ENCODE results near the gene CASQ2.

Gene CASQ2

DNA sequence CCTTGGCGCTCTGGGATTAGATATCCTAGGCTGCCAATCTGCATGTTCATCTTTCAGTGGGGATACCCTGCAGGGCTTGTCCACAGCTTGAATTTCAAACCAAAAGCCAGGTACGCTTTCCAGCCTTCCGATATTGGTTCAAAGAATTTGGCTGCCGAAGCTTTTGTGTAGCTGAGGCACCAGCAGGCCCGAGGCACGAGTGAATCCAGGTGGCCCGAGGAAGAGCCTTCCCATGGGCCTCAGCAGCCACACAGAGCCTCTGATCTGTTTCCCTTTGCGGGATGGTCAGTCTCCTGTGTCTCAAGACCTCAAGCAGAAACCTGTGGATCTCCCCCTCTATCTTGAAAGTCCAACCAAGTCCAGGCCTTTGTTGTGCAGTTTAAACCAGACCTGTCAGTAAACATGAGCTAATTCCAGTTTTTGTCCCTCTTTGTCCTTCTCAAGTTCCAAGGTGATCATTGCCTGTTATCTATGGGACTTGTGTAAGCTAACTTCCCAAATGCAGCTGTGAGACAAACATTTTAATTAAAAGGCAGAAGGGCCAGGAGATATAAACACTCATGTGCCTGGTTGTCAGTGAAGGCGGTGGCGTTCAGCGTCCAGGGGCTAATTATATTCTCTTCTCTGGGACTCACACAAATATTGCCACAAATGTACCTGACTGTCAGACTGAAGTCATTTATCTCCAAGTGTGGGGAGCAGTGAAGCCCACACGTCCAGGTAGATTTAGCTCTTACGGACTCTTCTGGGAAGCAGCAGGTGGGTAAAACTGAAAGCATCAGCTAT is 96.1 kb downstream of the CASQ2 start:
- in situ Hi-C loops (cut with HindIII; ENCODE audit: low pct_unique_long_range_greater_than_20kb, low sequenced_read_pairs), result no loop called here
- no peak for TF ChIP-seq JUND (IDR thresholded peaks at IDR 0.05; ENCODE audit: low read depth)

DNA sequence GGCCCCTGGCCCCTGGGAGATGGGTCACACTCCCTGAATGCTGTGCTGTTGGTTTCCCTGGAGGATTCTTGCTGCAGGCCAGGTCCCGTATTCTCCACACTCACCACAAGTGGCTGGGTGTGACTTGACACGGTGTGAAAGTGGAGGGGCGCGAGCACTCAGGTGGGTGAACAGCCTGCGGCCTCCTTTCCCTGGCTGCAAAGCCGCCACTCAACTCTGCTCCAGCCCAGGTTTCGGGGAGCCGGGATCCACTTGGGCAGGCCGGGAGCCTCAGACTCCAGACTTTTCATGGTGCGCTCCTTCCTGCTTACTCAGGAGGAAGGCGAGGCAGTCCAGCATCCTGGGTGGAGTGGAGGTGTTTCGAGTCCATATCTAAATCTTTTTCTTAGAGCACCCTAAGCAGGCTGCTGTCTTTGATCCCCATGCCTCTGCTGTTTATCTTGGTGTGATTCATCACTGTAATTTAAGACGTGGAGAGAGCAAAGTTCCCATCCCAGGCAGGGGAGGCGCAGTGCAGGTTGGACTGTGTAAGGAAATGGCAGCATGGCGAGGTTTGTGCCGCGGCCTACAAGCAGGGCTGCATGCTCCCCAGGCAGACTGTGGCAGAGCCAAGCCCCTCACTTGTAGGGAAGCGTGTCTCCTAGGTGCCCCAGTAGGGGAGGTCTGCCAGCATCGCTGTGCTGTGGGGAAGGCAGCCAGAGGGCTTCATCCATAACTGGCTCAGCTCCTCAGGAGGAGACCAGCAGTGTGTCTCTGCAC is 97.2 kb downstream of the CASQ2 start:
- in situ Hi-C loops (cut with HindIII; ENCODE audit: low pct_unique_long_range_greater_than_20kb, low sequenced_read_pairs), result no loop called here
- no peak for TF ChIP-seq JUND (IDR thresholded peaks at IDR 0.05; ENCODE audit: low read depth)
- no peak for DNase-seq (ENCODE audit: low read depth in 1 of 2, low spot score in 1 of 2)

More for the DNA sequence above, 96.1 kb downstream of the CASQ2 start:
- DNase-seq (ENCODE audit: low read depth in 1 of 2, low spot score in 1 of 2), result no peak

DNA sequence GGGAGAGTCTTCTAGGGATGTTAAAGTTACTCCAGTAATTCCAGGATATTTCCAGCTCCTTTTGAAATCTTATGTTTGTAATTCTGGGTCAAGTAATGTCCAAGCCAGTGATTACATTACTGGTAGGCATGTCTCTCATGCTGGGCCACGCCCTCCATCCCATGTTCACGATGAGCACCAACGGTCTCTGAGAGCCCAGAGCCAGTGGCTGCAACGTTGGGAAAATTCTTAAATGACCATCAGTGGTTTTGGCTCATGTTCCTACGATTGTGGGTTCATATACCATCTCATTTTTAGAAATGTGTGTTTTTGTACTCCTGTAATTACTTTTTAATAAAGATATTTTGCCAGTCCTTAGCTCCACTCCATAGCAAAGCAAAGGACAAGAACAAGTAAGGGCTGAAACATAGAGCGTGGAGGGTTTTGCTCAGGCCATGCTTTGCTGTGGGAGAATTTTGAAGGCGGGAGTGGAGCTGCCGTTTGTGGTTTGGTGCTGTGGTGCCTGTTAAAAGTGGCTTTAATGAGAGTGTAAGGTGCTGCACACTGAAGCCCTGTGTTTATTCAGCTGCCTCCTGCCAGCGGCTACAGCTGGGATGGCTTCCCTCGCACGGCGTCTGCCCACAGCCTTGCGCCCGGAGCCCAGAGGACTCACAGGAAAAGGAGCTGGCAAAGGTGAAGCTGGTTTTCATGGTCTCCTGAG is 97.9 kb downstream of the CASQ2 start:
- TF ChIP-seq JUND (IDR thresholded peaks at IDR 0.05; ENCODE audit: low read depth), result no peak
- in situ Hi-C loops (cut with HindIII; ENCODE audit: low pct_unique_long_range_greater_than_20kb, low sequenced_read_pairs), result no loop called here
- DNase-seq (ENCODE audit: low read depth in 1 of 2, low spot score in 1 of 2), result no peak

DNA sequence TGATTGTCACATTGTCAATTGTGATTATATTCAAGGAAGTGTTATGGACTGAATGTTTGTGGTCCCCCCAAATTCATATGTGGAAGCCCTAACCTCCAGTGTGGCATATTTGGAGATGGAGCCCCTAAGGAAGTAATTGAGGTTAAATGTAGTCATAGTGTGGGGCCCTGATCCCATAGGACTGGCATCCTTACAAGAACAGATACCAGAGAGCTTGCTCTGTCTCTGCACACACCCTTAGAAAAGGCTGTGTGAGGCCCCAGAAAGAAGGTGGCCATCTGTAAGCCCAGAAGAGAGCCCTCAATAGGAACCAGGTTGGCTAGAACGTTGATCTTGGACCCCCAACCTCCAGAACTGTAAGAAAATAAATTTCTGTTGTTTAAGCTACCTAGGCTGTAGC is 98.6 kb downstream of the CASQ2 start:
- DNase-seq (ENCODE audit: low read depth in 1 of 2, low spot score in 1 of 2), result no peak
- in situ Hi-C loops (cut with HindIII; ENCODE audit: low pct_unique_long_range_greater_than_20kb, low sequenced_read_pairs), result no loop called here
- no peak for TF ChIP-seq JUND (IDR thresholded peaks at IDR 0.05; ENCODE audit: low read depth)

DNA sequence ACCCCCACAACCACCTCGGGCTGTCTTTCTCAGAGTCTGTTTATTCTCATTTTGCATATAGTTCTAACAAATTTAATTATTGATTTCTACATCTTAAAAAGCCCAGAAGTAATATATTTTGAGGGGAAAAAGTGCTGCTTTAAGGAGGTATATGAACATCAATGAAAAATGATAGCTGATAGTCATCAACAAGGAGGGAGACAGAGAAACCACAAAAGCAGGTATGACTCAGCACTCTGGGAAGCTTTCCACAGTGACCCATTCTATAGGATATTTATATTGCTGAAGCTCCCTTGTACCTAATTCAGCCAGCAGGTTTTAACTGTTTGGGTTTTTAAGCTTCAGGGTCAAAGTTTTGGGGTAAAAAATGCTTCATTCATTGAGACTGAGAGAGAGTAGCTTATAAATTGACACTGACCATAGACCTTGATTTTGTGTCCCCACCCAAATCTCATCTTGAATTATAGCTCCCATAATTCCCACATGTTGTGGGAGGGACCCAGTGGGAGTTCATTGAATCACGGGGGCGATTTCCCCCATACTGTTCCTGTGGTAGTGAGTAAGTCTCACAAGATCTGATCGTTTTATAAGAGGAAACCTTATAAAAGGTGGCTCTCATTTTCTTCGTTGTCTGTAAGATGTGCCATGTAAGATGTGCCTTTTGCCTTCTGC is 99.4 kb downstream of the CASQ2 start:
- DNase-seq (ENCODE audit: low read depth in 1 of 2, low spot score in 1 of 2), result peak in 1 of 2 experiments; percentile 28
- no peak for TF ChIP-seq JUND (IDR thresholded peaks at IDR 0.05; ENCODE audit: low read depth)
- in situ Hi-C loops (cut with HindIII; ENCODE audit: low pct_unique_long_range_greater_than_20kb, low sequenced_read_pairs), result no loop called here

DNA sequence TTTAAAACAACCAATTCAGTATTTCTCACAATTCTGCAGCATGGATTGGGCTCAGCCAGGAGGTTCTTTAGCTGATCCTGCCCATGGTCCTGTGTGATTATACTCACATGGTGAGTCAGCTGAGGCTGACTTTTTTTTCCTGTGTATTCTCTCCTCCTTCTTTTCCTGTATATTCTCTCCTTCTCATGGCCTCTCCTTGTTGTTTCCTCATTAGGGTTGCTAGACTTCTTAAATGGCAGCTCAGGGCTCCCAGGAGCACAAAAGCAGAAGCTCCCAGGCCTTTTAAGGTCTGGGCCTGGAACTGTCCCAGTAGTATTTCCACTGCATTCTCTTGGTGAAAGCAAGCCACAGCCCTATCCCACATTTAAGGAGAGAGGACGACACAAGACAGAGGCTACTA is 99.9 kb downstream of the CASQ2 start:
- in situ Hi-C loops (cut with HindIII; ENCODE audit: low pct_unique_long_range_greater_than_20kb, low sequenced_read_pairs), result no loop called here
- no peak for DNase-seq (ENCODE audit: low read depth in 1 of 2, low spot score in 1 of 2)
- TF ChIP-seq JUND (IDR thresholded peaks at IDR 0.05; ENCODE audit: low read depth), result no peak

DNA sequence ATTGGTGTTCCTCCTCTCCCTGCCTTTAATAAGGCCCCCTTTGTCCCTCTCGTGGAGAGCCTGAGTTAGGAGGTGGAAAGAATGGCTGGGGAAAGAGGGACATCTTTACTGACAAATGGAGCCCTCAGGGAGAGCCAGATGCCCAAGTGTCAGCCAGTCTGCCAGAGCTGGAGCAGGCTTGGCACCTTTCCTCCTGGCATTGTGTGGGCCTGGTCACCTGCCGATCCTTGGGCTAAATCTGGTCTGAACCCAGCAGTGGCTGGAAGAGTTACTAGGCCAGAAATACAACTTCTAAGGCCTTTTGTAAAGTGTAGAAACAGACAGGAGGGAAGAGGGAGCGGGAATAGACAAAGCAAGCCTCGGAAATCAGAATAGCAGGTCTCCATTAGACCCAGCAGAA is 101.8 kb downstream of the CASQ2 start:
- DNase-seq (ENCODE audit: low read depth in 1 of 2, low spot score in 1 of 2), result peak in 1 of 2 experiments; percentile 44
- in situ Hi-C loops (cut with HindIII; ENCODE audit: low pct_unique_long_range_greater_than_20kb, low sequenced_read_pairs), result no loop called here
- no peak for TF ChIP-seq JUND (IDR thresholded peaks at IDR 0.05; ENCODE audit: low read depth)

DNA sequence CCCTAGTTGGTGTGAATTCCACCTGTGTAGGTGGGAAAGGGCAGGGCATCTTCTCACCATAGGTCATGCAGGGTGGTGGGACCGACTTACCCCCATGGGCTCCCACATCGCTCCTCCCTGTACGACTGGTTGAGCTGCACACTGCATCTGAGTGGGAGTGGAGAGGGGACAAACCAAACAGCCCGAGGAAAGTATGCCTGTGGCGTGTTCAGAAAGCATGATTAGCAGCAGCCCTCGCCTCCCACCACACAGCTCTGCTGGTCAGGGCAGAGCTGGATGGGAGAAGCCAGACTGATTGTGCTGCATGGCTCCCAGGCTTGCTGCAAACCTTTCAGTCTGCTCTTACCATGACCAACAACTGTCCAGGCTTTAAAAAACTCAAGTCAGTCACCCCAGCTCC is 102.3 kb downstream of the CASQ2 start:
- TF ChIP-seq JUND (IDR thresholded peaks at IDR 0.05; ENCODE audit: low read depth), result no peak
- no peak for DNase-seq (ENCODE audit: low read depth in 1 of 2, low spot score in 1 of 2)
- in situ Hi-C loops (cut with HindIII; ENCODE audit: low pct_unique_long_range_greater_than_20kb, low sequenced_read_pairs), result no loop called here

DNA sequence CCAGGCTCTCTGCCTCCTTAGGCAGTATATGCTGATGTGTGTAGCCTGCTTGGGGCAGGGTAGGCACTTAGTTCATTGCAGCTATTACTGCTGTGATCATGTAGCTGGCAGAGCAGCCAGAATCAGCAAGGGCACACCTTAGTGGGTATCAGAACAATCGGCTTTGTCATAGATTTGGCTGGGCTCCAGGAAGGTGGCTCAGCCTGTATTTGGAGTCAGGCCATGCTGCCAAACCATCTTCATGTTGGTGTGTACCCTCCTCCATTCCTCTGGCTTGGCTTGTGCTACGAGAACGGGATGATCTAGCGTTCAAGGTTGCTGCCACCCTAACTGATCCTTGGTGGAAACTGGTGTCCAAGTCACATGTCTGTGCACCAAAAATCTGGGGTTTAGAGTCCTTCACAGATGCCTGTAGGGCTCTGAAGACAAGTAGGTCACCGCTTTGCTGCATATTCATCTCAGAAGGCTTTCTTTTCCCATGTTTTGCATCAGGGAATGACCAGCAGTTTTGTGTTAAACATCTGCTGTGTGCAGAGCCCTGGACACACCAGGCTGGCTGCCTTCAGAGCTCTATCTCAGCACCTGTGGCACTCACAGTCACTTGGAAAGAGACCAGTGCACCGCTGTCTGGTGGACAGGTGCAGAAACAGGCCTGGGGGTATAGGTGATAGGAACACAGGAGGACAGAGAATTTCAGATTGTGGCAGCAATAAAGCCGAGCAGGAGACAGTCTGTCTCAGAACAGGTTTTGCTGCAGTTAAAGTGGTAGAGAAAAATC is 103.0 kb downstream of the CASQ2 start:
- TF ChIP-seq JUND (IDR thresholded peaks at IDR 0.05; ENCODE audit: low read depth), result no peak
- DNase-seq (ENCODE audit: low read depth in 1 of 2, low spot score in 1 of 2), result peak in 1 of 2 experiments; percentile 5
- in situ Hi-C loops (cut with HindIII; ENCODE audit: low pct_unique_long_range_greater_than_20kb, low sequenced_read_pairs), result no loop called here

DNA sequence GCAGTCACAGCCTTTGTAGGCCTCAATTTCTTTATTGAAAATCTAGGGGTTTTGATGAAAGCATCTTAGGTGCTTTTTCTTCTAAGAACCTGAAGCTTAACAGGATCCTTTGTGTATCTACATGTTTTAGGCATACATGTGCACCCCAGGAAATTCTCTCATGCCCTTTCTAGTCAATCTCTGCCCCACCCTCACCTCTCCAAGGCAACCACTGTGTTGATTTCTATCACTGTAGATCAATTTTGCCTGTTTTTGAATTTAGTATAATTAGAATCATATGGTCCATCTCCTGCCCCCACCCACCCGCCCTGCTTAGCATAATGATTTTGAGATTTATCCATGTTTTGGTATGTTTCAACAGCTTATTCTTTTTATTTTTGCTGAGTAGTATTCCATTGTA is 107.4 kb downstream of the CASQ2 start:
- no peak for TF ChIP-seq JUND (IDR thresholded peaks at IDR 0.05; ENCODE audit: low read depth)
- in situ Hi-C loops (cut with HindIII; ENCODE audit: low pct_unique_long_range_greater_than_20kb, low sequenced_read_pairs), result no loop called here
- no peak for DNase-seq (ENCODE audit: low read depth in 1 of 2, low spot score in 1 of 2)

DNA sequence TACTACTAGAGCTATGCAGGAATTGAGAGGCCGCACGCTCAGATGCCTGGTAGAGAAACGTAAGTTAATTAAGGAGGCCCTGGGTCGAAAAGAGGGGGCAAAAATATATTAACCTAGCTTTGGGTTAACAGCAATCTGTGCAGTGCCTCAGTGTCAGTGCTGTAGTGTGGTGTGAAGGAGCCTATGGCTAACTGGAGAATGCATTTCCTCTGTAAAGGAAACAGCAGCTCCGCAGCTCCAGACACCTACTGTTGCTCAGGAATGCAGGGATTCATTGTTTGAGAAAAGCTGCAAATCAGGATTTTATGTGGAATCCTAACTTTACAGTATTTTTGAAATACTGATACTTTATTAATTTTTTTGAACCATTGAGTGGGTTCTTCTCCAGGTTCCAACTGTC is 108.4 kb downstream of the CASQ2 start:
- DNase-seq (ENCODE audit: low read depth in 1 of 2, low spot score in 1 of 2), result no peak
- in situ Hi-C loops (cut with HindIII; ENCODE audit: low pct_unique_long_range_greater_than_20kb, low sequenced_read_pairs), result no loop called here
- TF ChIP-seq JUND (IDR thresholded peaks at IDR 0.05; ENCODE audit: low read depth), result no peak

DNA sequence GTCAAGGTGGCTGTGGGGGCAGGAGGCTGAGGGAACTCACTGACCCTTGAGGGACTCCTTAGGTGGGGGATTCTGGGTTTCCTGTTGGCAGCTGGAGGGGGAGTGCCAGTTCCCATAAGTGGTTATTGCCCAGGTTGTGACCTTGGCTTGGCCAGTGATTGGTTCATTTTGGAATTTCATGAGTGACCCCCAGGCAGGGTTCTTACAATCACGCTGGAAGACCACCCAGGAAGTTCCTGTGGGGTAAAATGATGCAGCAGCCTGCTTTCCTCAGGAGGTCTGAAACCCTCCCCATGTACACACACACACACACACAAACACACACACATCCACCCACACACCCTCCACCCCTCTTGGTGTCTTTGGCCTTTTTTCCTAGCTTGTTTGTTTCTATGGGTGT is 109.9 kb downstream of the CASQ2 start:
- TF ChIP-seq JUND (IDR thresholded peaks at IDR 0.05; ENCODE audit: low read depth), result no peak
- DNase-seq (ENCODE audit: low read depth in 1 of 2, low spot score in 1 of 2), result no peak
- in situ Hi-C loops (cut with HindIII; ENCODE audit: low pct_unique_long_range_greater_than_20kb, low sequenced_read_pairs), result no loop called here
